GM12875 (cell line): ENCODE results near the gene PTGS2.
"Not testable (repeated sequence)": the region's sequence is repeated elsewhere in the genome, so short reads cannot be mapped to it uniquely, and the experiment has no call there.

Experiments used
- H3K4me3 ChIP-seq: one replicate; pipeline ENCODE4 v1.5.1; 2011; ENCODE audit warnings: low read depth, low read length, control low read depth
- TF ChIP-seq, protein P1 (sequence below): IDR thresholded peaks from 2 replicates; pipeline ENCODE4 v1.5.1; 2011; ENCODE audit warnings: low read depth, mild to moderate bottlenecking, control low read depth, inconsistent platforms, low read length, moderate library complexity, borderline replicate concordance; ENCODE audit not compliant: insufficient read depth

PTGS2 gene

DNA sequence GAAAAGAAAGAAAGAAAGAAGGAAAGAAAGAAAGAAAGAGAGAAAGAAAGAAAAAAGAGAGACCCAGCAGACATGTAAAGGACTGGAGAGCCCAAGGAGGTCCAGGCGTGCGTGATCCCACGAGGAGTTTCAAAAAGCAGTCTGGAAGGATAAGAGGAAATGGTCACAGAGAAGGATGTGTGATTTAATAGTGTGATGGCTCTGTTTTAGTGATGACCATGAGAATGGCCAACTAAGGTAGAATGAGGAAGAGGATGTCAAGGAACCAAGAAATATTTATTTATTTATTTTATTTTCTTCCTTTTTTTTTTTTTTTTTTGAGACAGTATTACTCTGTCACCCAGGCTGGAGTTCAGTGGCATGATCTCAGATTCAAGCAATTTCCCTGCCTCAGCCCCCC, 25.5 kb downstream of the PTGS2 start:
- TF ChIP-seq, protein P1, sequence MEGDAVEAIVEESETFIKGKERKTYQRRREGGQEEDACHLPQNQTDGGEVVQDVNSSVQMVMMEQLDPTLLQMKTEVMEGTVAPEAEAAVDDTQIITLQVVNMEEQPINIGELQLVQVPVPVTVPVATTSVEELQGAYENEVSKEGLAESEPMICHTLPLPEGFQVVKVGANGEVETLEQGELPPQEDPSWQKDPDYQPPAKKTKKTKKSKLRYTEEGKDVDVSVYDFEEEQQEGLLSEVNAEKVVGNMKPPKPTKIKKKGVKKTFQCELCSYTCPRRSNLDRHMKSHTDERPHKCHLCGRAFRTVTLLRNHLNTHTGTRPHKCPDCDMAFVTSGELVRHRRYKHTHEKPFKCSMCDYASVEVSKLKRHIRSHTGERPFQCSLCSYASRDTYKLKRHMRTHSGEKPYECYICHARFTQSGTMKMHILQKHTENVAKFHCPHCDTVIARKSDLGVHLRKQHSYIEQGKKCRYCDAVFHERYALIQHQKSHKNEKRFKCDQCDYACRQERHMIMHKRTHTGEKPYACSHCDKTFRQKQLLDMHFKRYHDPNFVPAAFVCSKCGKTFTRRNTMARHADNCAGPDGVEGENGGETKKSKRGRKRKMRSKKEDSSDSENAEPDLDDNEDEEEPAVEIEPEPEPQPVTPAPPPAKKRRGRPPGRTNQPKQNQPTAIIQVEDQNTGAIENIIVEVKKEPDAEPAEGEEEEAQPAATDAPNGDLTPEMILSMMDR: no peak
- H3K4me3 ChIP-seq: no peak overlapping the region

DNA sequence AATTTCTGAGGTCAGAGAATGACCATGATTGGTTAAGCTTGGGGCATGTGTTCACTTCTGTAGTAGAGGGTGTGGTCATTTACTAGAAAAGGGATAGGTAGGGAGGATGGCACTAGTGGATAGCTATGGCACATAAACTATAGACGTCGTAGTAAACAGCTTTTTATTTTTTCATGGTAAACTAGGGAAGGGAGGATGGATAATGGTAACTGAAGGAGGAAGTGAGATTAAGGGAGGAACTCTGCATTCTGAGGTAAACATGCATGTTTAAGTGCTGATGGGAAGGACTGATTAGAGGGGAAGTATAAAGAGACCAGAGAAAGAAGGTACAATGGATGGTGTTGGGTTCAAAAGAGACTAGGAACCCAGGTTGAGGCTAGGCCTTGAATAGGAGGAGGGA, 26.9 kb downstream of the PTGS2 start:
- TF ChIP-seq, protein P1: no peak
- H3K4me3 ChIP-seq: no peak overlapping the region

DNA sequence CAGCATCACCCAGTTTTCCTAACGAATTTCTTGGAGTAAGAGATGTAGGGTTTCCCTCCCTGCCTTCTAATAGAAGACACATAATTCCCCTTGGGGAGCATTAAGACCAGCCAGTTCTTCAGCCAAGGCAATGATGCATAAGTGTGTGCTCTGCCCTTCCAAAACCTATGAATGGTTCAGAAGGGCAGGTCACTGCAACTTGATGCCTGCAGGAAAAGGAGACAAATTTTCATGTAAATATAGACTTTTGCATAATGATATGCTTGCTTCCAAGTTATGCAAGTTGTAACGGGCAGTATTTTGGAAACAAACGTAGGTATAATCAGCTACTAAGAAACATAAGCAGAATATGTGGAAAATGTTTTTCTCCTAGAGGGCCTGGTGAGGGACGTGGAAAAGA, 31.6 kb downstream of the PTGS2 start:
- TF ChIP-seq, protein P1: no peak

DNA sequence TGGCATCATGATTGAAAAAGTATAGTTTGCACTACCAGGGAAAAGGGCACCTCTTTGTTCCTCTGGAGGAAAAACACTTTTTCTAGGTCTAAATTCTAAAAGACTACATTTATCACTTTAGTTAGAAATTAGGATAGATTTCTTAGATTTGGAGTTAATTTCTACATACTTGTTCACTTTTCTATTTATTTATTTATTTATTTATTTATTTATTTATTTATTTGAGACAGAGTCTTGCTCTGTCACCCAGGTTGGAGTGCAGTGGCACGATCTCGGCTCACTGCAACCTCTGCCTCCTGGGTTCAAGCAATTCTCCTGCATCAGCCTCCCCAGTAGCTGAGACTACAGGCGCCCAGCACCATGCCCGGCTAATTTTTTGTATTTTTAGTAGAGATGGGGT, 32.2 kb downstream of the PTGS2 start:
- H3K4me3 ChIP-seq: not testable (repeated sequence)

More for the DNA sequence above, 31.6 kb downstream of the PTGS2 start:
- H3K4me3 ChIP-seq: no peak overlapping the region

DNA sequence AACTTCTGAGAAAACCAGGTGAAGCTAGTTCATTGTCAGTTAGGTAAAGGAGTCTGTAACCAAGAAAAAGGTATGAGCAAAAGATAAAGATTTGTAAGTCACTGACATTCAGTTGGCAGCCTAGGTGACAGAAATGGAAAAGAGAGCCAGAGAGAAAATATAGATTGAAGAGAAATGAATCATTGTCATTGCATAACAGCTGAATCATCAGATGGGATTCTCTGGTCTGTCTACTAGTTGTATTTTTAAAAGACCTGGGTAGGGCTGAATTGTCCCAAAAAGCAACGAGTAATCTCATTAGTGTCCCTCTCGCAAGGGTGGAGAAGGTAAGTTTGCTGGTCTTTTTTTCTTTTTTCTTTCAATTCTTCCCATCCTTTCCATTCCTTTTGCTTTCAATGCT, 36.6 kb downstream of the PTGS2 start:
- TF ChIP-seq, protein P1: no peak

DNA sequence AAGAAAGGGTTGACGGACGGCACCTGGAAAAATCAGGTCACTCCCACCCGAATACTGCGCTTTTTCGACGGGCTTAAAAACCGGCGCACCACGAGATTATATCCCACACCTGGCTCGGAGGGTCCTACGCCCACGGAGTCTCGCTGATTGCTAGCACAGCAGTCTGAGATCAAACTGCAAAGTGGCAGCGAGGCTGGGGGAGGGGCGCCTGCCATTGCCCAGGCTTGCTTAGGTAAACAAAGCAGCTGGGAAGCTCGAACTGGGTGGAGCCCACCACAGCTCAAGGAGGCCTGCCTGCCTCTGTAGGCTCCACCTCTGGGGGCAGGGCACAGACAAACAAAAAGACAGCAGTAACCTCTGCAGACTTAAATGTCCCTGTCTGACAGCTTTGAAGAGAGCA, 42.7 kb downstream of the PTGS2 start:
- H3K4me3 ChIP-seq: not testable (repeated sequence)

More for the DNA sequence above, 36.6 kb downstream of the PTGS2 start:
- no peak overlapping the region for H3K4me3 ChIP-seq

DNA sequence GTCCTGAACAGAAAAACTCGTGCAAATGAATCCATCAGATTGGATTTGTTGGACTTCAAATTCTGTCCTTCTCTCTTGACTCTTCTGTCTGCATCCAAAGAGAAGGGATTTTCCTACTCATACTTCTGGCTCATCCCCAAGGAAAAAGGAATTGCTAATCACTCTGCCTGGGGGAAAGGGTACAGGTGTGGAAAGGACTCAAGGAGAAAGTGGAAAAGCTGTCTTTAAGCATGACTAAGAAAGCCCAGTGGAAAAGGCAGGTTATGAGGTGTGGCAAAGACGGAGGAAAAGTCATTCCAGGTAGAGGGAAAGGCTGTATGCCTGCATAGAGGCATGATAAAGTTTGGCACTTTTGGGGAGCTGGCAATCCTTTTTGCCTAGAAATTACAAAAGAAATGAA, 43.4 kb downstream of the PTGS2 start:
- TF ChIP-seq, protein P1: no peak
- H3K4me3 ChIP-seq: no peak overlapping the region

DNA sequence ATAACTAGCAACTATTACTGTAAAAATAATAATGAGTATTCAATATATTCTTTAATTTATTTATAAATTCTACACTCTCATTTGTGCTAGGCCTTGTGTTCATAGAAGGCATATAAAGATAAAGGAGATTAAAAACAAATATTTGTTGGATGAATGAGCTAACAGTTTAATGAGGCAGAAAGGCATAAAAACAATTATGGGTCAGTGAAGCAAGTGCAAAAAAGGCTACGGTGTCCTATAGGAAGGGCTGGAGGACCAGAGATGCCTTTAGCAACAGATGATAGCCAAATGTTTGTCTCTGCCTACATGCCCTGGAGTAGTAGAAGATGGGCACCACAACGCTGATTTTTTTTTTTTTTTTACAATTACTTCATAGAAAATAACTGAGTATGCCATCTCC, 45.7 kb downstream of the PTGS2 start:
- no peak overlapping the region for H3K4me3 ChIP-seq
- TF ChIP-seq, protein P1: no peak

DNA sequence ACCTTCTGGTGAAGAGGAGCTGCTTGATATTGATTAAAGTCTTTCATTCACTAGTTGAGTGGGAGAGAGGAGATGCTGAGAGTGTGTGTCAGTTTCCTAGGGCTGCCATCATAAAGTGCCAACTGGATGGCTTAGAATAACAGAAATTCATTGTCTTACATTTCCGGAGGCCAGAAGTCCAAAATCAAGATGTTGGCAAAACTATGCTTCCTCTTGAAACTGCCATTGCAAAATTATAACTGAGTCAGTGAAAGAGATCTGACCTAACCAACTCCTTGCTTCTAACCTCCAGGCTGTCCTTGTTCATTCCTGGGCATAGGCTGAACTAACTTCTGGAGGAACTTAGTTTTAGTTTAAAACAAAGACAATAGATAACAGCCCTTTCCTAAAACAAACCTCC, 47.1 kb downstream of the PTGS2 start:
- TF ChIP-seq, protein P1: no peak
- H3K4me3 ChIP-seq: no peak overlapping the region
